Osteocyte (in vitro differentiated cells): ENCODE measurements around the gene CKS1B. TPM values are rescaled to one million over a fixed set of nuclear protein-coding genes. Genes with fewer than 3 reads are reported as not detected.

Source experiments
- DNase-seq: peaks from one replicate; pipeline ENCODE4 v3.0.0; 2021; ENCODE audit warnings: mixed read lengths; ENCODE audit not compliant: unreplicated experiment; ENCODE audit errors: extremely low spot score
- H3K27ac Mint-ChIP-seq: one replicate; pipeline ENCODE4 v1.8.0; 2021; ENCODE audit warnings: mild to moderate bottlenecking, mixed read lengths; ENCODE audit not compliant: unreplicated experiment
- H3K27me3 Mint-ChIP-seq: one replicate; pipeline ENCODE4 v1.8.0; 2021; ENCODE audit warnings: mixed read lengths; ENCODE audit not compliant: unreplicated experiment
- H3K36me3 Mint-ChIP-seq: one replicate; pipeline ENCODE4 v1.8.0; 2021; ENCODE audit warnings: mixed read lengths; ENCODE audit not compliant: unreplicated experiment
- H3K4me1 Mint-ChIP-seq: one replicate; pipeline ENCODE4 v1.8.0; 2021; ENCODE audit warnings: mixed read lengths; ENCODE audit not compliant: unreplicated experiment
- H3K4me3 Mint-ChIP-seq: one replicate; pipeline ENCODE4 v1.8.0; 2021; ENCODE audit warnings: mild to moderate bottlenecking, moderate library complexity, mixed read lengths; ENCODE audit not compliant: unreplicated experiment
- H3K9me3 Mint-ChIP-seq: one replicate; pipeline ENCODE4 v1.8.0; 2021; ENCODE audit warnings: mixed read lengths; ENCODE audit not compliant: unreplicated experiment
- total RNA-seq: library from RNA; stranded (reverse); gene quantifications from 2 replicates; pipeline ENCODE4 v1.2.1, GENCODE V29; 2021
- TF ChIP-seq, protein P1 (sequence below): fragments of 200-600 bp; sonication (generic); IDR thresholded peaks from 2 replicates; pipeline ENCODE4 v1.5.0; 2021; ENCODE audit warnings: antibody characterized with exemption, mild to moderate bottlenecking, moderate library complexity

The CKS1B gene
- total RNA-seq, 1 donor from 2014 or later: 38.5 TPM

GRCh38 chr1:154955039-154955717, 19.3 kb upstream of the CKS1B start:
- no peak for DNase-seq
- peaks cover 12% of the 10 kb centered on the region for H3K36me3 Mint-ChIP-seq
- H3K4me3 Mint-ChIP-seq: peak overlapping the region; percentile 90
- peaks cover 48% of the 10 kb centered on the region for H3K4me1 Mint-ChIP-seq
- TF ChIP-seq, protein P1, sequence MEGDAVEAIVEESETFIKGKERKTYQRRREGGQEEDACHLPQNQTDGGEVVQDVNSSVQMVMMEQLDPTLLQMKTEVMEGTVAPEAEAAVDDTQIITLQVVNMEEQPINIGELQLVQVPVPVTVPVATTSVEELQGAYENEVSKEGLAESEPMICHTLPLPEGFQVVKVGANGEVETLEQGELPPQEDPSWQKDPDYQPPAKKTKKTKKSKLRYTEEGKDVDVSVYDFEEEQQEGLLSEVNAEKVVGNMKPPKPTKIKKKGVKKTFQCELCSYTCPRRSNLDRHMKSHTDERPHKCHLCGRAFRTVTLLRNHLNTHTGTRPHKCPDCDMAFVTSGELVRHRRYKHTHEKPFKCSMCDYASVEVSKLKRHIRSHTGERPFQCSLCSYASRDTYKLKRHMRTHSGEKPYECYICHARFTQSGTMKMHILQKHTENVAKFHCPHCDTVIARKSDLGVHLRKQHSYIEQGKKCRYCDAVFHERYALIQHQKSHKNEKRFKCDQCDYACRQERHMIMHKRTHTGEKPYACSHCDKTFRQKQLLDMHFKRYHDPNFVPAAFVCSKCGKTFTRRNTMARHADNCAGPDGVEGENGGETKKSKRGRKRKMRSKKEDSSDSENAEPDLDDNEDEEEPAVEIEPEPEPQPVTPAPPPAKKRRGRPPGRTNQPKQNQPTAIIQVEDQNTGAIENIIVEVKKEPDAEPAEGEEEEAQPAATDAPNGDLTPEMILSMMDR: no peak
- peak overlapping the region; percentile 98 for H3K27ac Mint-ChIP-seq
- H3K27me3 Mint-ChIP-seq: no peaks in the 10 kb centered on the region
- H3K9me3 Mint-ChIP-seq: no peaks in the 10 kb centered on the region

- TF ChIP-seq, protein P1: peak; percentile 61
- Mint-ChIP-seq H3K4me3 (peak within 1 kb of the TSS; percentile 90), H3K27me3 (no peaks in the 10 kb centered on the region), H3K4me1 (peaks cover 55% of the 10 kb centered on the region), H3K36me3 (peaks cover 6% of the 10 kb centered on the region), H3K9me3 (no peaks in the 10 kb centered on the region), H3K27ac (peak within 1 kb of the TSS; percentile 98)
- peak; percentile 91 for DNase-seq
Observed at GRCh38 chr1:154955718-154956543, 18.6 kb upstream of the CKS1B start, which contains the start of gene PBXIP1. Gene PBXIP1, minus strand, starts transcription at chr1:154956099. Its CDS starts 2,378 bp downstream, at chr1:154953721.

DNA sequence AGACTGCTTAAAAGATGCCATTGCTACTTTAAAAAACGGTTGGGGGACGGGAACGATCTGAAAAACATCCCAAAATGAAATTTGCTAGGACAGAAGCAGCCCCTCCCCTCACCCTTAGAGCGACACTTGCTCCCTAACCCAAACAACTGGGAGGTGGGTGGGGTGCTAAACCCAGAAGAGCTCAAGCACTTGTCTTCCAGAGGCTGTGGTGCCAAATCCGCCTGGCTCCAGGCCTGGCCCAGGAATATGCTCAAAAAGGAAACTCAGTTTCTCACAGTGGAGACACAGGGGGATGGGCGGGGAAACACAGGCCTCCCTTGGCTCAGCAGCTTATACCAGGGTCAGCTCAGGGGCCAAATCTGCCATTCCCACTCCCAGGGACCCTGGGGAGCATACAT, 17.9 kb upstream of the CKS1B start:
- H3K27ac Mint-ChIP-seq: peak overlapping the region; percentile 98
- peaks cover 58% of the 10 kb centered on the region for H3K4me1 Mint-ChIP-seq
- TF ChIP-seq, protein P1: no peak
- H3K4me3 Mint-ChIP-seq: peak overlapping the region; percentile 90
- no peak for DNase-seq
- no peaks in the 10 kb centered on the region for H3K9me3 Mint-ChIP-seq
- H3K36me3 Mint-ChIP-seq: peaks cover 6% of the 10 kb centered on the region
- no peaks in the 10 kb centered on the region for H3K27me3 Mint-ChIP-seq

GRCh38 chr1:154957091-154957657, 17.3 kb upstream of the CKS1B start:
- peaks cover 55% of the 10 kb centered on the region for H3K4me1 Mint-ChIP-seq
- H3K9me3 Mint-ChIP-seq: no peaks in the 10 kb centered on the region
- H3K4me3 Mint-ChIP-seq: peak overlapping the region; percentile 90
- peak overlapping the region; percentile 98 for H3K27ac Mint-ChIP-seq
- peaks cover 6% of the 10 kb centered on the region for H3K36me3 Mint-ChIP-seq
- no peaks in the 10 kb centered on the region for H3K27me3 Mint-ChIP-seq
- no peak for DNase-seq
- TF ChIP-seq, protein P1: no peak

DNA sequence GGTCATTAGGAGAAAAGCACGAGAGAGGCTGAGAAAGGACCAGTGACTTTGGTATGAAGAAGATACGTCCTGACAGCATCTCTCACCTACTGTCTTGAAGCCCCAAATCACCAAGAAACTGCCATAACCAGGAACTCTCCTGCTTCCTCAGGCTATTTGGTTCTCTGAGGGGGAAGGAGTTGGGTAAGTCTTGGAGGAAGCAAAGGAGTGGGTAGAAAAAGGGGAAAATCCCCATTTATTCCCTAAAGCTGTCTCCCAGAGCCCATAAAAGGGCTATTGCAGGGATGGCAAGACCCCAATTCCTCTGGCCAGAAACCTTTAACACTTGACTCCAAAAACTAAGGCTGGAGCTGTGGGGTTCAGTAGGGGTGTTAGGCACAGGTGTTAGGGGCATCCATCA, 16.4 kb upstream of the CKS1B start:
- Mint-ChIP-seq H3K27me3 (no peaks in the 10 kb centered on the region), H3K4me3 (no peak overlapping the region), H3K9me3 (no peaks in the 10 kb centered on the region), H3K4me1 (peaks cover 54% of the 10 kb centered on the region), H3K27ac (no peak overlapping the region), H3K36me3 (peaks cover 5% of the 10 kb centered on the region)
- TF ChIP-seq, protein P1: no peak
- DNase-seq: no peak
